Upper lobe of left lung (tissue), 6 donors: ENCODE data around the gene SEM1. TPM values are rescaled to one million over a fixed set of nuclear protein-coding genes. Genes with fewer than 3 reads are reported as not detected.

Experiments used
- ATAC-seq, 2 donors: fragments of 200-7000 bp; cut with Tn5 transposase; one replicate each; pipeline ENCODE4 v1.9.1; 2022; ENCODE audit warnings: mild to moderate bottlenecking in 2 of 2, moderate library complexity in 2 of 2; ENCODE audit not compliant: low FRiP score in 2 of 2
- DNase-seq, 2 donors: peaks; one replicate each; pipeline ENCODE4 v3.0.0-alpha.2; 2019 to 2020
- H3K27ac ChIP-seq, 4 donors: fragments of 200-600 bp; sonication (generic); one replicate each; pipeline ENCODE4 v1.5.1; 2016 to 2019
- H3K27me3 ChIP-seq, 4 donors: fragments of 200-600 bp; sonication (generic); one replicate each; pipeline ENCODE4 v1.5.1; 2017 to 2019
- H3K36me3 ChIP-seq, 4 donors: fragments of 200-600 bp; sonication (generic); one replicate each; pipeline ENCODE4 v1.5.1; 2016 to 2019
- H3K4me1 ChIP-seq, 4 donors: fragments of 200-600 bp; sonication (generic); one replicate each; pipeline ENCODE4 v1.5.1; 2018 to 2019
- H3K4me3 ChIP-seq, 4 donors: fragments of 200-600 bp; sonication (generic); one replicate each; pipeline ENCODE4 v1.5.1; 2017 to 2019; ENCODE audit warnings: mild to moderate bottlenecking in 2 of 4, moderate library complexity in 1 of 4
- H3K9me3 ChIP-seq, 4 donors: fragments of 200-600 bp; sonication (generic); one replicate each; pipeline ENCODE4 v1.5.1; 2018 to 2019
- EP300 ChIP-seq, 4 donors: sonication (generic); formaldehyde crosslinking; IDR thresholded peaks; one replicate each; pipeline ENCODE4 v1.5.1; 2017; ENCODE audit warnings: antibody characterized with exemption in 4 of 4, control low read depth in 2 of 4
- POLR2A ChIP-seq, 4 donors: fragments of 450-650 bp; IDR thresholded peaks; one replicate each; pipeline ENCODE4 v1.5.1; 2016 to 2017; ENCODE audit warnings: antibody characterized with exemption in 4 of 4, mild to moderate bottlenecking in 2 of 4
- POLR2AphosphoS5 ChIP-seq, 2 donors: sonication (generic); formaldehyde crosslinking; IDR thresholded peaks; one replicate each; pipeline ENCODE4 v1.5.1; 2017; ENCODE audit warnings: antibody characterized with exemption in 2 of 2
- WGBS, 2 donors: methylation state at CpG; one replicate each; pipeline ENCODE4 v1.1.5; 2017 to 2018; 5-methylcytosine and 5-hydroxymethylcytosine counted together
- total RNA-seq, 6 donors: library from RNA; depleted of rRNA in 4 of 6; stranded (reverse); fragments of >200 nt in 4 of 6; gene quantifications; one replicate each; pipeline versions ENCODE4 v1.1.0 to v1.2.1, GENCODE V29; 2016 to 2021
- TF ChIP-seq, protein P1 (sequence below), 6 experiments: fragments of 450-650 bp in 4 of 6; fragments of 200-600 bp in 2 of 6; sonication (generic) in 2 of 6; IDR thresholded peaks; one replicate each; pipeline ENCODE4 v1.5.1; 2016 to 2019; ENCODE audit warnings: antibody characterized with exemption in 6 of 6
- donor health status: DM: no; HTN: no; CAD: no; lungs with moderate emphysema.
- donor health status: DM: no; HTN: yes; CAD: no; lungs with severe emphysema.

The SEM1 gene
- total RNA-seq, 6 donors from 2014 or later: 27.1 to 41.9 (median 32.9) TPM

DNA sequence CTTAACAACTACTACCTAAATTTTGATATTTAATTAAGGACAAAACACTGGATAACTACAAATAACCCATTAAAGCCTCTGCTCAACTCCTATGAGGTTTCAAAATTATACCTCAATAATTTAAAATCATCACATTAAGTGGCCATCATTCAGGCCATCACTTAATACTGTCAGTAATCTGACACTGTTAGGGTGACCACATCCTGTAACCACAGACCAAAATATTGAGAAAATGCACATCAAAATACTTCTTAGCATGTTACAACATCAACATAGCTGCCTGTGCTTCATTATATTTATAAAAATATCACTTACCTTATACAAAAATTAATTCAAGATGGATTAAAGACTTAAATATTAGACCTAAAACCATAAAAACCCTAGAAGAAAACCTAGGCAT is 23.3 kb downstream of the SEM1 start:
- DNase-seq: no peak

DNA sequence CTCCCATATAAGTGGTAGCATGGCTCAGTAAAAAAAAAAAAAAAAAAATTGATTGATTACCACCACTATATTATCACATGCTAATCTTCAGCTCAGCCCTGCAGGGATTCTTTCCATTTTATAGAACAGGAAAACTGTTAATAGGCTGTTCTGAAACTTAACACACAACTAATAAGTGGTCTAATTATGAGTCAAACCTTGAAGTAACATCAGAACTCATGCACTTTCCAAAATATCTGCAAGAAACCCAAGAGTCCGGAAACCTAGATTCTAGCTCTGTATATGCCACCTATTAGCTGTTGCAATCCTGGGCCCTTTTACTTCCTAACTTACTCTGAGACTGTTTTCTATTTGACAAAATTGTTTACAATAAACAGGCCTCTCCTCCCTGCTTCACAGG is 23.9 kb downstream of the SEM1 start:
- no peak for ATAC-seq
- no peaks in the 10 kb centered on the region for H3K9me3 ChIP-seq
- no peak overlapping the region for H3K27ac ChIP-seq
- no peak for DNase-seq
- H3K4me1 ChIP-seq: peaks cover 0 to 9% (median 3%) of the 10 kb centered on the region in 4 donors
- 78 to 85% methylated on average over 1 of the region's 1 CpG for WGBS, 2 donors
- H3K4me3 ChIP-seq: no peak overlapping the region
- TF ChIP-seq EP300 (IDR thresholded peaks at IDR 0.05): no peak
- no peak for TF ChIP-seq POLR2AphosphoS5 (IDR thresholded peaks at IDR 0.05)
- TF ChIP-seq, protein P1, sequence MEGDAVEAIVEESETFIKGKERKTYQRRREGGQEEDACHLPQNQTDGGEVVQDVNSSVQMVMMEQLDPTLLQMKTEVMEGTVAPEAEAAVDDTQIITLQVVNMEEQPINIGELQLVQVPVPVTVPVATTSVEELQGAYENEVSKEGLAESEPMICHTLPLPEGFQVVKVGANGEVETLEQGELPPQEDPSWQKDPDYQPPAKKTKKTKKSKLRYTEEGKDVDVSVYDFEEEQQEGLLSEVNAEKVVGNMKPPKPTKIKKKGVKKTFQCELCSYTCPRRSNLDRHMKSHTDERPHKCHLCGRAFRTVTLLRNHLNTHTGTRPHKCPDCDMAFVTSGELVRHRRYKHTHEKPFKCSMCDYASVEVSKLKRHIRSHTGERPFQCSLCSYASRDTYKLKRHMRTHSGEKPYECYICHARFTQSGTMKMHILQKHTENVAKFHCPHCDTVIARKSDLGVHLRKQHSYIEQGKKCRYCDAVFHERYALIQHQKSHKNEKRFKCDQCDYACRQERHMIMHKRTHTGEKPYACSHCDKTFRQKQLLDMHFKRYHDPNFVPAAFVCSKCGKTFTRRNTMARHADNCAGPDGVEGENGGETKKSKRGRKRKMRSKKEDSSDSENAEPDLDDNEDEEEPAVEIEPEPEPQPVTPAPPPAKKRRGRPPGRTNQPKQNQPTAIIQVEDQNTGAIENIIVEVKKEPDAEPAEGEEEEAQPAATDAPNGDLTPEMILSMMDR (IDR thresholded peaks at IDR 0.05): no peak
- no peak for TF ChIP-seq POLR2A (IDR thresholded peaks at IDR 0.05)
- no peaks in the 10 kb centered on the region for H3K27me3 ChIP-seq
- peaks cover 0 to 17% (median 0%) of the 10 kb centered on the region in 4 donors for H3K36me3 ChIP-seq

More for the DNA sequence above, 23.3 kb downstream of the SEM1 start:
- Histone ChIP-seq H3K36me3 (peaks cover 0 to 22% (median 3%) of the 10 kb centered on the region in 4 donors), H3K4me1 (peaks cover 0 to 9% (median 3%) of the 10 kb centered on the region in 4 donors), H3K4me3 (no peak overlapping the region), H3K9me3 (no peaks in the 10 kb centered on the region), H3K27me3 (no peaks in the 10 kb centered on the region), H3K27ac (no peak overlapping the region)
- TF ChIP-seq, protein P1 (IDR thresholded peaks at IDR 0.05): no peak
- TF ChIP-seq EP300 (IDR thresholded peaks at IDR 0.05): no peak
- TF ChIP-seq POLR2A (IDR thresholded peaks at IDR 0.05): no peak
- TF ChIP-seq POLR2AphosphoS5 (IDR thresholded peaks at IDR 0.05): no peak
- no peak for ATAC-seq

DNA sequence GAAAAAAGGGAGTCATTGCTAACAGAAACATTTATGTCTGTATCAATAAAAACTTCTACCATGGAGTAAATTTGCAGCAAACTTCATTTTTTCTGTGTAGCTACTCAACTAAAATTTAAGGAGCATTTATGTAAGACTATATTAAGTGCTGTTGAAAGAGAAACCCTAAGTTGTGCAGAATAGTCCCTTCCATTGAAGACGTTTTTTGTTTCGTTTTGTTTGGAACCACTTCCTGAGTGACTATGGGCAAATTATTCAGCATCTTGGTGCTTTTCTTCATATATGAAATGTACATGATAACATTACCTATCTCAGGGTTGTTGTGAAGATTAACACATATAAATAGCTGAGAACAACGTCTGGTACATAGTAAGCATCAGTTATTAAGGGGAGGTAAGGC is 24.3 kb downstream of the SEM1 start:
- H3K4me3 ChIP-seq: no peak overlapping the region
- no peaks in the 10 kb centered on the region for H3K9me3 ChIP-seq
- 47 to 56% methylated on average over 3 of the region's 3 CpGs for WGBS, 2 donors
- H3K27ac ChIP-seq: no peak overlapping the region
- DNase-seq: no peak
- peaks cover 0 to 14% (median 0%) of the 10 kb centered on the region in 4 donors for H3K36me3 ChIP-seq
- H3K27me3 ChIP-seq: no peaks in the 10 kb centered on the region
- H3K4me1 ChIP-seq: peaks cover 0 to 9% (median 3%) of the 10 kb centered on the region in 4 donors
- no peak for ATAC-seq
- no peak for TF ChIP-seq EP300 (IDR thresholded peaks at IDR 0.05)
- TF ChIP-seq, protein P1 (IDR thresholded peaks at IDR 0.05): no peak
- no peak for TF ChIP-seq POLR2A (IDR thresholded peaks at IDR 0.05)
- no peak for TF ChIP-seq POLR2AphosphoS5 (IDR thresholded peaks at IDR 0.05)

DNA sequence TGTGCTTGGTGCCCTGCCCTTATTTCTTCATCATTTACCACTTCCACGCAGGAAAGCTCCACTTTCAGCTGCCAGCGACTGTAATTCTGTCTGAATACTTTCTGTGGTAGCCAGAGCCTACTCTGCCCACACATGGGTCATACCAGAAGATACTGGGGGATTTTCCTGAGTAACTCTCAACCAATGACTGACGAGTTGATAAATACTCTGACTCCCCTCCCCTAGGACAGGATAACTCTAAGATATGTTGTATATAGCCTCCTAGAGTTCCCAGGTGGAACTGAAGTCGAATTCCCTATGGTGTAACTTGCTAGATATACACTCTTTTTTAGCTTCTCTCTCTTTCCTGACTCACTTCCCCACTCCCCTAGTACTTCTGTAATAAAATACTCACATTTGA is 29.8 kb downstream of the SEM1 start:
- H3K36me3 ChIP-seq: peaks cover 0 to 8% (median 0%) of the 10 kb centered on the region in 4 donors
- no peak overlapping the region for H3K4me3 ChIP-seq
- no peaks in the 10 kb centered on the region for H3K9me3 ChIP-seq
- no peak for ATAC-seq
- no peak overlapping the region for H3K27ac ChIP-seq
- H3K27me3 ChIP-seq: no peaks in the 10 kb centered on the region
- H3K4me1 ChIP-seq: peaks cover 0 to 3% (median under 1%) of the 10 kb centered on the region in 4 donors
- TF ChIP-seq, protein P1 (IDR thresholded peaks at IDR 0.05): no peak
- no peak for TF ChIP-seq EP300 (IDR thresholded peaks at IDR 0.05)
- TF ChIP-seq POLR2AphosphoS5 (IDR thresholded peaks at IDR 0.05): no peak
- TF ChIP-seq POLR2A (IDR thresholded peaks at IDR 0.05): no peak
- 82 to 87% methylated on average over 4 of the region's 4 CpGs for WGBS, 2 donors
- no peak for DNase-seq

DNA sequence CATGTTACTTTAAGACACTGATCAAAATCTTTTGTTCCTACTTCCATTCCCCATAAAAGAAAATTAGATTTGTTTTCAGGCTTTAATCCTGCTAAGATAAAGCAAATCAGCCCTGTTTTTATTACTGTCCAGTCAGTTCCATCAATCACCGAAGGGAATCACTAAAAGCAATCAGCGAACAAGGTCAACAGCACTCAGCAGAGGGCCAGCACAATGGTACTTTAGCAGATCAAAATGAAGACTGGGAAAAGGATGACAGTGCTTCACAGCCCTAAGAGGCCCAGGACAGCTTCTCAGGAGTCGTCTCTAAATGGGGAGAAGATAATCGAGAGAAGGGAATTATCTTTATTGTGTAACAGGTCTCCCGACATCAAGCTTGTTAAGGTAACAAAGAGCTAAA is 32.7 kb downstream of the SEM1 start:
- no peak for ATAC-seq

More for the DNA sequence above, 32.7 kb downstream of the SEM1 start:
- no peak for DNase-seq
- Histone ChIP-seq H3K4me1 (no peaks in the 10 kb centered on the region), H3K27ac (no peak overlapping the region), H3K36me3 (peaks cover 0 to 13% (median 0%) of the 10 kb centered on the region in 4 donors), H3K4me3 (no peak overlapping the region), H3K27me3 (no peaks in the 10 kb centered on the region), H3K9me3 (no peaks in the 10 kb centered on the region)
- WGBS, 2 donors: 85 to 90% methylated on average over 5 of the region's 5 CpGs
- TF ChIP-seq EP300 (IDR thresholded peaks at IDR 0.05) (no peak), POLR2AphosphoS5 (IDR thresholded peaks at IDR 0.05) (no peak), POLR2A (IDR thresholded peaks at IDR 0.05) (no peak)
- TF ChIP-seq, protein P1 (IDR thresholded peaks at IDR 0.05): no peak
